ENCODE data around the gene GALNT1.

The GALNT1 gene

GRCh38 chr18:35692866-35693265 is 111.3 kb downstream of the GALNT1 start:
- H3K9me3 ChIP-seq (ENCODE audit: control insufficient read depth, insufficient read depth, low read length): no peaks in the 10 kb centered on the region
- H3K4me3 ChIP-seq (ENCODE audit: low read length): no peak overlapping the region
- H3K9me2 ChIP-seq (replicated peaks; ENCODE audit: control insufficient read depth, low read length): no peaks in the 10 kb centered on the region
- H3K79me2 ChIP-seq (ENCODE audit: control insufficient read depth, low read length): no peaks in the 10 kb centered on the region
- TF ChIP-seq, protein P1, sequence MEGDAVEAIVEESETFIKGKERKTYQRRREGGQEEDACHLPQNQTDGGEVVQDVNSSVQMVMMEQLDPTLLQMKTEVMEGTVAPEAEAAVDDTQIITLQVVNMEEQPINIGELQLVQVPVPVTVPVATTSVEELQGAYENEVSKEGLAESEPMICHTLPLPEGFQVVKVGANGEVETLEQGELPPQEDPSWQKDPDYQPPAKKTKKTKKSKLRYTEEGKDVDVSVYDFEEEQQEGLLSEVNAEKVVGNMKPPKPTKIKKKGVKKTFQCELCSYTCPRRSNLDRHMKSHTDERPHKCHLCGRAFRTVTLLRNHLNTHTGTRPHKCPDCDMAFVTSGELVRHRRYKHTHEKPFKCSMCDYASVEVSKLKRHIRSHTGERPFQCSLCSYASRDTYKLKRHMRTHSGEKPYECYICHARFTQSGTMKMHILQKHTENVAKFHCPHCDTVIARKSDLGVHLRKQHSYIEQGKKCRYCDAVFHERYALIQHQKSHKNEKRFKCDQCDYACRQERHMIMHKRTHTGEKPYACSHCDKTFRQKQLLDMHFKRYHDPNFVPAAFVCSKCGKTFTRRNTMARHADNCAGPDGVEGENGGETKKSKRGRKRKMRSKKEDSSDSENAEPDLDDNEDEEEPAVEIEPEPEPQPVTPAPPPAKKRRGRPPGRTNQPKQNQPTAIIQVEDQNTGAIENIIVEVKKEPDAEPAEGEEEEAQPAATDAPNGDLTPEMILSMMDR (IDR thresholded peaks at IDR 0.05; ENCODE audit: low read depth, low read length, poor library complexity, severe bottlenecking): no peak
- TF ChIP-seq EZH2phosphoT487 (IDR thresholded peaks at IDR 0.05; ENCODE audit: borderline replicate concordance, low read length): no peak
- no peaks in the 10 kb centered on the region for H3K4me1 ChIP-seq (ENCODE audit: control insufficient read depth, low read length)
- H3K36me3 ChIP-seq (ENCODE audit: control insufficient read depth, low read length): peaks cover 28% of the 10 kb centered on the region
- H3K4me2 ChIP-seq (ENCODE audit: low read length): no peak overlapping the region
- H3F3A ChIP-seq (ENCODE audit: control insufficient read depth, insufficient read depth): no peaks in the 10 kb centered on the region
- H3K27ac ChIP-seq (ENCODE audit: low read depth, low read length): no peak overlapping the region
- no peaks in the 10 kb centered on the region for H4K20me1 ChIP-seq (ENCODE audit: control insufficient read depth, insufficient read depth, low read depth, low read length)
- no peaks in the 10 kb centered on the region for H3K27me3 ChIP-seq (ENCODE audit: control insufficient read depth, low read length)

DNA sequence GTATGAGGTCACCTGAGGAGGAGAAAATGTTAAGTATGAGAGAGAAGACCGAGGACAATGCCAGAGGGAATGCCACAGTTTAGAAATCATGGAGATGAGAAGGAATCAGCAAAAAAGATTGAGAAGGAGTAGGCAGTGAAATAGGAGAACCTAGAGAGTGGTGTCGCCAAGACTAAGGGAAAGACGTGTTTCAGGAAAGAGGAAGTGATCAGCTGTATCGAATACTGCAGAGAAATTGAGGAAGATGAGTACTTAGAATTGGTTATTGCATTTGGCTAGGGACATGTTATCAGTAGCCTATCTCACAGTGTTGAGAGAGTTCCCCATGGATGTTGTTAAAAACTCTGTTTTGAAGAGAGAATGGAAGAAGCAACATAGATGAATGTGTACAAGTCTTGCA is 112.3 kb downstream of the GALNT1 start:
- Histone ChIP-seq H3K4me3 (ENCODE audit: low read length) (no peak overlapping the region), H3K27ac (ENCODE audit: low read depth, low read length) (no peak overlapping the region), H3K9me2 (replicated peaks; ENCODE audit: control insufficient read depth, low read length) (no peaks in the 10 kb centered on the region), H3K36me3 (ENCODE audit: control insufficient read depth, low read length) (peaks cover 23% of the 10 kb centered on the region), H3K9me3 (ENCODE audit: control insufficient read depth, insufficient read depth, low read length) (no peaks in the 10 kb centered on the region), H3K4me1 (ENCODE audit: control insufficient read depth, low read length) (no peaks in the 10 kb centered on the region), H3K27me3 (ENCODE audit: control insufficient read depth, low read length) (no peaks in the 10 kb centered on the region), H3K79me2 (ENCODE audit: control insufficient read depth, low read length) (no peaks in the 10 kb centered on the region), H3K4me2 (ENCODE audit: low read length) (no peak overlapping the region), H4K20me1 (ENCODE audit: control insufficient read depth, insufficient read depth, low read depth, low read length) (no peaks in the 10 kb centered on the region), H3F3A (ENCODE audit: control insufficient read depth, insufficient read depth) (no peaks in the 10 kb centered on the region)
- no peak for TF ChIP-seq EZH2phosphoT487 (IDR thresholded peaks at IDR 0.05; ENCODE audit: borderline replicate concordance, low read length)
- TF ChIP-seq, protein P1 (IDR thresholded peaks at IDR 0.05; ENCODE audit: low read depth, low read length, poor library complexity, severe bottlenecking): no peak

DNA sequence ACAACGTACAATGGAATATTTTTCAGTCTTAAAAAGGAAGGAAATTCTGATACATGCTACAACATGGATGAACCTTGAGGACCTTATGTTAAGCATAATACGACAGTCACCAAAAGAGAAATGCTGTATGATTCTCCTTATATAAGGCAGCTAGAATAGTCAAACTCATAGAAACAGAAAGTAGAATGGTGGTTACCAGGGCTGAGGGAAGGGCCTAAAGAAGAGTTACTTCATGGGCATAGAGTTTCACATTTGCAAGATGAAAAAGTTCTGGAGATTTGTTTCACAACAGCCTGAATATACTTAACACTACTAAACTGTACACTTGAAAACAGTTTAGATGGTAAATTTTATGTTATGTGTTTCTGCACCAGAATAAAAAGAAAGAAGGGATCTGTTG is 113.3 kb downstream of the GALNT1 start:
- no peak for TF ChIP-seq EZH2phosphoT487 (IDR thresholded peaks at IDR 0.05; ENCODE audit: borderline replicate concordance, low read length)
- TF ChIP-seq, protein P1 (IDR thresholded peaks at IDR 0.05; ENCODE audit: low read depth, low read length, poor library complexity, severe bottlenecking): no peak
- H3K27me3 ChIP-seq (ENCODE audit: control insufficient read depth, low read length): no peaks in the 10 kb centered on the region
- H3K9me2 ChIP-seq (replicated peaks; ENCODE audit: control insufficient read depth, low read length): no peaks in the 10 kb centered on the region
- H3K27ac ChIP-seq (ENCODE audit: low read depth, low read length): no peak overlapping the region
- H3K4me1 ChIP-seq (ENCODE audit: control insufficient read depth, low read length): no peaks in the 10 kb centered on the region
- no peaks in the 10 kb centered on the region for H4K20me1 ChIP-seq (ENCODE audit: control insufficient read depth, insufficient read depth, low read depth, low read length)
- H3K9me3 ChIP-seq (ENCODE audit: control insufficient read depth, insufficient read depth, low read length): no peaks in the 10 kb centered on the region
- no peaks in the 10 kb centered on the region for H3K79me2 ChIP-seq (ENCODE audit: control insufficient read depth, low read length)
- H3K4me3 ChIP-seq (ENCODE audit: low read length): no peak overlapping the region
- H3K4me2 ChIP-seq (ENCODE audit: low read length): no peak overlapping the region
- H3K36me3 ChIP-seq (ENCODE audit: control insufficient read depth, low read length): peaks cover 20% of the 10 kb centered on the region
- no peaks in the 10 kb centered on the region for H3F3A ChIP-seq (ENCODE audit: control insufficient read depth, insufficient read depth)

- Histone ChIP-seq H3K36me3 (ENCODE audit: control insufficient read depth, low read length) (peaks cover 17% of the 10 kb centered on the region), H3K27me3 (ENCODE audit: control insufficient read depth, low read length) (no peaks in the 10 kb centered on the region), H3K9me3 (ENCODE audit: control insufficient read depth, insufficient read depth, low read length) (no peaks in the 10 kb centered on the region), H3K27ac (ENCODE audit: low read depth, low read length) (no peak overlapping the region), H4K20me1 (ENCODE audit: control insufficient read depth, insufficient read depth, low read depth, low read length) (no peaks in the 10 kb centered on the region), H3F3A (ENCODE audit: control insufficient read depth, insufficient read depth) (no peaks in the 10 kb centered on the region), H3K4me1 (ENCODE audit: control insufficient read depth, low read length) (no peaks in the 10 kb centered on the region), H3K4me2 (ENCODE audit: low read length) (no peak overlapping the region), H3K79me2 (ENCODE audit: control insufficient read depth, low read length) (no peaks in the 10 kb centered on the region), H3K4me3 (ENCODE audit: low read length) (no peak overlapping the region), H3K9me2 (replicated peaks; ENCODE audit: control insufficient read depth, low read length) (no peaks in the 10 kb centered on the region)
- no peak for TF ChIP-seq EZH2phosphoT487 (IDR thresholded peaks at IDR 0.05; ENCODE audit: borderline replicate concordance, low read length)
- TF ChIP-seq, protein P1 (IDR thresholded peaks at IDR 0.05; ENCODE audit: low read depth, low read length, poor library complexity, severe bottlenecking): no peak
These were observed 113.8 kb downstream of the GALNT1 start for GRCh38 chr18:35695384-35695783.
